ENCODE results near the gene GLYATL3.

DNA sequence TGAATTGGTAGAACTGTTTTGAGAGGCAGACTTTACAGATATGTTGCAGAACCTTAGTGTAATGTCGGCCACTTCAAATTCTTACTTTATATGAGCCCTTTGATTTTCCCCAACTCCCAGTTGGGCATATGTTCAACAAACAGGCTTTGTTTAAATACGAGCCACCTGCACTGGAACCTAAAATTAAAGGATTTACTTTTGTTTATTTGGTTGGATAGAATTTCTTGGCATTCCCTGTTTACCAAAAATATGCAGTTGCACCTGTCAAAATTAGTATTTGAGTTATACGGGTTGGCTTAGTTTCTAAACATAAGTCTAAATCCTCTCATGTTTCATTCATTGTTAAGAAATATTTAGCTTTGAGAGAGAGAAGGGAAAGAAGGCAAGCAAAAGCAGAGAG, 2.4 kb upstream of the GLYATL3 start:
- no peak for TF ChIP-seq EZH2 (IDR thresholded peaks at IDR 0.05)
- TF ChIP-seq POLR2AphosphoS5 (IDR thresholded peaks at IDR 0.05; ENCODE audit: borderline replicate concordance, low read depth, low read length): no peak
